HepG2 (cell line): ENCODE measurements around the gene PEPD. TPM values are rescaled to one million over a fixed set of nuclear protein-coding genes. Genes with fewer than 3 reads are reported as not detected.

ENCODE experiments used
- ATAC-seq: fragments of 200-7000 bp; cut with Tn5 transposase; 3 replicates; pipeline ENCODE4 v1.9.1; 2020; ENCODE audit warnings: mild to moderate bottlenecking, moderate library complexity
- BruUV-seq: library from RNA; stranded (reverse); fragments of 400-500 nt; replicated peaks from 2 replicates; lab custom pipeline; 2021; lab: Mats Ljungman, UMichigan
- CTCF ChIA-PET: fragments of 300-600 bp; formaldehyde crosslinking; extraction: SDS; loops from one replicate; lab custom pipeline; 2021; ENCODE audit warnings: low total read pairs, inconsistent platforms, low intra/inter-chr PET ratio; lab: Yijun Ruan, JAX
- POLR2A ChIA-PET: fragments of 350-600 bp; sonication (Branson Sonifier 250); formaldehyde crosslinking; loops from one replicate; lab custom pipeline; 2020; ENCODE audit warnings: antibody characterized with exemption, inconsistent platforms; lab: Yijun Ruan, JAX
- DNase-seq: peaks from one replicate; pipeline ENCODE4 v3.0.0-alpha.2; 2015; ENCODE audit warnings: low spot score
- FAIRE-seq: peaks from 3 replicates; lab custom pipeline; 2011; peaks lifted over from hg19 to GRCh38; lab: Jason Lieb, UNC
- H2AFZ ChIP-seq: one replicate; pipeline ENCODE4 v1.6.1; 2011; ENCODE audit warnings: low read length, inconsistent platforms
- H3K27ac ChIP-seq: fragments of 300-600 bp; 3 replicates; pipeline ENCODE4 v1.8.0; 2011; ENCODE audit warnings: mixed run types, mild to moderate bottlenecking, mixed read lengths, low read length, inconsistent platforms; ENCODE audit not compliant: insufficient read depth; ENCODE audit errors: extremely low read length
- H3K27me3 ChIP-seq, 2 experiments: fragments of 200-600 bp in 1 of 2; 2 replicates in 1 of 2; 3 replicates in 1 of 2; pipeline versions ENCODE4 v1.6.0 to v1.8.0; 2011; ENCODE audit warnings: low read length in 2 of 2, mild to moderate bottlenecking in 2 of 2, moderate library complexity in 2 of 2, inconsistent platforms in 1 of 2; ENCODE audit not compliant: insufficient read depth in 2 of 2, control insufficient read depth in 1 of 2
- H3K36me3 ChIP-seq, 2 experiments: fragments of 200-600 bp in 1 of 2; replicated peaks in 1 of 2; 2 replicates in 1 of 2; 3 replicates in 1 of 2; pipeline versions ENCODE4 v1.5.1 to v1.8.0; 2011; ENCODE audit warnings: low read length in 2 of 2, inconsistent platforms in 1 of 2; ENCODE audit not compliant: insufficient read depth in 2 of 2, control insufficient read depth in 1 of 2
- H3K4me1 ChIP-seq: 2 replicates; pipeline ENCODE4 v1.5.1; 2012; ENCODE audit warnings: low read length, inconsistent platforms; ENCODE audit not compliant: insufficient read depth
- H3K4me2 ChIP-seq: 2 replicates; pipeline ENCODE4 v1.6.0; 2011; ENCODE audit warnings: low read depth, low read length, inconsistent platforms
- H3K4me3 ChIP-seq, 3 experiments: fragments of 200-600 bp in 1 of 3; sonication (generic), shearing (Covaris generic) in 1 of 3; replicated peaks in 1 of 3; 2 replicates each; pipeline ENCODE4 v1.5.1; 2011 to 2016; ENCODE audit warnings: low read length in 3 of 3, inconsistent platforms in 2 of 3, low read depth in 2 of 3, mild to moderate bottlenecking in 2 of 3, control low read depth in 1 of 3, mixed read lengths in 1 of 3; ENCODE audit not compliant: insufficient read depth in 1 of 3
- H3K79me2 ChIP-seq: one replicate; pipeline ENCODE4 v1.6.1; 2011; ENCODE audit warnings: low read length, inconsistent platforms; ENCODE audit not compliant: insufficient read depth
- H3K9ac ChIP-seq: 2 replicates; pipeline ENCODE4 v1.6.0; 2011; ENCODE audit warnings: mild to moderate bottlenecking, low read depth, low read length, inconsistent platforms; ENCODE audit not compliant: insufficient read depth
- H3K9me3 ChIP-seq: 2 replicates; pipeline ENCODE4 v1.5.1; 2012; ENCODE audit warnings: mild to moderate bottlenecking, low read length
- H4K20me1 ChIP-seq: 2 replicates; pipeline ENCODE4 v1.6.0; 2011; ENCODE audit warnings: inconsistent platforms, mild to moderate bottlenecking, low read length, moderate library complexity; ENCODE audit not compliant: insufficient read depth
- EEA1 ChIP-seq: sonication (generic); formaldehyde crosslinking; IDR thresholded peaks from 2 replicates; pipeline ENCODE4 v1.5.1; 2020; ENCODE audit warnings: mild to moderate bottlenecking, missing genetic modification reagents, borderline replicate concordance
- EED ChIP-seq: sonication (generic); formaldehyde crosslinking; IDR thresholded peaks from 2 replicates; pipeline ENCODE4 v1.5.0; 2020; ENCODE audit warnings: mild to moderate bottlenecking, missing genetic modification reagents
- ELF3 ChIP-seq: IDR thresholded peaks from 2 replicates; pipeline ENCODE4 v1.6.1; 2016; ENCODE audit warnings: missing genetic modification reagents, missing compliant biosample characterization
- POLR2AphosphoS2 ChIP-seq: IDR thresholded peaks from 2 replicates; pipeline ENCODE4 v1.6.1; 2011; ENCODE audit warnings: low read depth, low read length, improper control_type of control experiment
- ZC3H4 ChIP-seq: sonication (generic); formaldehyde crosslinking; IDR thresholded peaks from 2 replicates; pipeline ENCODE4 v1.4.0; 2020; ENCODE audit warnings: missing genetic modification reagents, borderline replicate concordance
- ZNF337 ChIP-seq: sonication (generic); formaldehyde crosslinking; IDR thresholded peaks from 2 replicates; pipeline ENCODE4 v1.5.1; 2020; ENCODE audit warnings: missing genetic modification reagents, low read depth, mild to moderate bottlenecking, borderline replicate concordance
- ZNF343 ChIP-seq: sonication (generic); formaldehyde crosslinking; IDR thresholded peaks from 2 replicates; pipeline ENCODE4 v1.4.0; 2020; ENCODE audit warnings: mild to moderate bottlenecking, missing genetic modification reagents
- ZNF616 ChIP-seq: sonication (generic); formaldehyde crosslinking; IDR thresholded peaks from 2 replicates; pipeline ENCODE4 v1.5.0; 2020; ENCODE audit warnings: low read depth, mild to moderate bottlenecking, missing genetic modification reagents
- ZSCAN30 ChIP-seq: sonication (generic); formaldehyde crosslinking; IDR thresholded peaks from 2 replicates; pipeline ENCODE4 v1.5.0; 2020; ENCODE audit warnings: mild to moderate bottlenecking, missing genetic modification reagents
- WGBS: methylation state at CpG from one replicate; pipeline ENCODE4 v1.1.6; 2017; ENCODE audit warnings: low lambda C conversion rate; 5-methylcytosine and 5-hydroxymethylcytosine counted together
- in situ Hi-C: cut with HindIII; loops from 2 replicates; pipeline ENCODE4 v1.10.0; 2017; ENCODE audit warnings: low pct_unique_long_range_greater_than_20kb; ENCODE audit not compliant: extremely low pct_ligation_motif_present
- intact Hi-C: fragments of 100-400 bp; cut with micrococcal nuclease; formaldehyde crosslinking; loops from one replicate; pipeline ENCODE4 v1.10.0; 2022; ENCODE audit not compliant: unreplicated experiment
- polyA plus RNA-seq, 8 experiments: library from polyadenylated mRNA; depleted of rRNA in 3 of 8; stranded (reverse) in 7 of 8; unstranded in 1 of 8; fragments of >200 nt; fragmentation: Illumina TruSeq in 4 of 8; extraction: Trizol in 4 of 8; gene quantifications; 2 replicates each; pipeline versions ENCODE4 v1.2.1 to v1.2.3, GENCODE V29; 2011 to 2016; ENCODE audit warnings: low read depth in 4 of 8, missing spikeins in 1 of 8, mixed read lengths in 1 of 8; ENCODE audit not compliant: insufficient read depth in 1 of 8
- total RNA-seq, 5 experiments: library from RNA; depleted of rRNA; stranded (reverse); fragments of >200 nt; fragmentation: Illumina TruSeq; extraction: Trizol; gene quantifications; 2 replicates each; pipeline ENCODE4 v1.2.3, GENCODE V29; 2016; ENCODE audit warnings: low read depth in 1 of 5
- TF ChIP-seq, protein P1 (sequence below): sonication (generic); formaldehyde crosslinking; IDR thresholded peaks from 2 replicates; pipeline ENCODE4 v1.5.0; 2020; ENCODE audit warnings: mild to moderate bottlenecking, missing genetic modification reagents, borderline replicate concordance

Gene PEPD
- total and polyA plus RNA-seq, 2 of the 13 experiments (the other 11 are each of a cell fraction or from before 2014, with no cell fraction given): 60.7 to 75.1 TPM

DNA sequence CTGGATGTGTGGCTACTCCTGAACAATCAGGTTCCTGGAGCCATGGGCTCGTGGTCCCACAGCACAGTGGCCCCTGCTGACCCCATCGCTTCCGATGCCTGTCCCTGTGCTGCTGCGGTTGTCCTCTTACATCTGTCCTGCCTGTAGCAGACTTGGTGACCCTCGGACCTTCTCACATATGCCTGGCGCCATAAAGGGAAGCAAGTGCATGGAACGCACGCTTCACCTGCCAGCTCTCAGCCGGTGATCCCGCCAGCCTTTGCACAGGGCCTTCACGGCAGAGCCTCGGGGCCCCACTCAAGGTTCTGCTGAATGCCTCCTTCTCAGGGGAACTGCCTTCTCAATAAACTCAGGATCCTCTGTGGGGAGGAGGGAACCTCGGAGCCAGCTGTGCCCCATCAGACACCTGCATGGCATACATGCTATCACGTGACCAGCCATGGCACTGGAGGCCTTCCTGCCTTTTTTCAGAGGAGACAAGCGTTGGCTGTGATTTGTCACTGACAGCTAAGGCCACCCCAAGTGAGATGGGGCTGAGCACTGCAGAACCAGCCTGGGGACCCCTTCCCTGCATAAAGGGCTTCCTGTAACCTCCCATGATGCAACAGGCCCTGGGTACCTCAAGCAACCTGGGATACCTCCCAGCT is 24.3 kb downstream of the PEPD start:
- in situ Hi-C loops (no loop called here), intact Hi-C loops (no loop called here)
- Histone ChIP-seq H3K27ac (no peak overlapping the region), H3K4me3 (no peak overlapping the region), H3K79me2 (no peaks in the 10 kb centered on the region), H3K4me1 (no peaks in the 10 kb centered on the region), H3K9me3 (no peaks in the 10 kb centered on the region), H4K20me1 (no peaks in the 10 kb centered on the region), H3K36me3 (peaks cover 13 to 17% of the 10 kb centered on the region in 2 experiments; a peak in 4 of 5 replicates), H3K9ac (no peak overlapping the region), H3K4me2 (no peak overlapping the region), H2AFZ (no peak overlapping the region), H3K27me3 (no peaks in the 10 kb centered on the region)
- no TSS peak for BruUV-seq
- ChIA-PET CTCF (no interaction called here), POLR2A (interaction anchor here (1.1 kb wide), 1 partner anchor 24 kb away, joined by 3 read pairs; the partner anchor contains the start of gene PEPD)
- FAIRE-seq (no peak), DNase-seq (no peak), ATAC-seq (no peak)
- TF ChIP-seq POLR2AphosphoS2: no peak
- TF ChIP-seq ELF3 (CRISPR knock-in tag): no peak
- TF ChIP-seq EED (CRISPR knock-in tag): no peak
- TF ChIP-seq, protein P1, sequence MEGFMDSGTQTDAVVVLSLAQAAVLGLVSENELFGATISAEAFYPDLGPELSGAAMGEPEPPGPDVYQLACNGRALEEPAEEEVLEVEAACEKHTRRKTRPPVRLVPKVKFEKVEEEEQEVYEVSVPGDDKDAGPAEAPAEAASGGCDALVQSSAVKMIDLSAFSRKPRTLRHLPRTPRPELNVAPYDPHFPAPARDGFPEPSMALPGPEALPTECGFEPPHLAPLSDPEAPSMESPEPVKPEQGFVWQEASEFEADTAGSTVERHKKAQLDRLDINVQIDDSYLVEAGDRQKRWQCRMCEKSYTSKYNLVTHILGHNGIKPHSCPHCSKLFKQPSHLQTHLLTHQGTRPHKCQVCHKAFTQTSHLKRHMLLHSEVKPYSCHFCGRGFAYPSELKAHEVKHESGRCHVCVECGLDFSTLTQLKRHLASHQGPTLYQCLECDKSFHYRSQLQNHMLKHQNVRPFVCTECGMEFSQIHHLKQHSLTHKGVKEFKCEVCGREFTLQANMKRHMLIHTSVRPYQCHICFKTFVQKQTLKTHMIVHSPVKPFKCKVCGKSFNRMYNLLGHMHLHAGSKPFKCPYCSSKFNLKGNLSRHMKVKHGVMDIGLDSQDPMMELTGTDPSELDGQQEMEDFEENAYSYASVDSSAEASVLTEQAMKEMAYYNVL (CRISPR knock-in tag): no peak
- TF ChIP-seq ZNF337: no peak
- no peak for TF ChIP-seq ZNF616 (CRISPR knock-in tag)
- TF ChIP-seq EEA1 (CRISPR knock-in tag): no peak
- TF ChIP-seq ZNF343 (CRISPR knock-in tag): no peak
- no peak for TF ChIP-seq ZSCAN30
- no peak for TF ChIP-seq ZC3H4 (CRISPR knock-in tag)
- 93% methylated on average over 10 of the region's 15 CpGs for WGBS
